GM12892 (cell line): Measurements from ENCODE around the gene SPEM2.

Source experiments
- POLR2A ChIP-seq: IDR thresholded peaks from 2 replicates; pipeline ENCODE4 v1.6.1; 2011; ENCODE audit warnings: low read depth, low read length, control low read depth
- POLR2AphosphoS5 ChIP-seq: IDR thresholded peaks from 2 replicates; pipeline ENCODE4 v1.6.1; 2011; ENCODE audit warnings: low read depth, low read length, control low read depth
- TAF1 ChIP-seq: IDR thresholded peaks from 2 replicates; pipeline ENCODE4 v1.6.1; 2011; ENCODE audit warnings: low read depth, mild to moderate bottlenecking, control low read depth, low read length, borderline replicate concordance

GRCh38 chr17:7428557-7428956 is 3.1 kb downstream of the SPEM2 start, which contains the start of gene SPEM3:
- TF ChIP-seq POLR2A (no peak), POLR2AphosphoS5 (no peak), TAF1 (no peak)
